HG03378 (cell line): ENCODE results near the gene RPS15.
A peak's percentile ranks its signal among the peaks of the same experiment; 100 is the strongest.

Experiments
- ATAC-seq: cut with Tn5 transposase; IDR thresholded peaks from one replicate; pipeline ENCODE4 v1.9.1; 2021; ENCODE audit warnings: mild to moderate bottlenecking, moderate library complexity; ENCODE audit not compliant: unreplicated experiment

Gene RPS15

GRCh38 chr19:1401889-1402217, 36.3 kb upstream of the RPS15 start:
- no peak for ATAC-seq

GRCh38 chr19:1402411-1403070, 35.7 kb upstream of the RPS15 start:
- no peak for ATAC-seq

GRCh38 chr19:1406774-1407527, 31.2 kb upstream of the RPS15 start:
- peak; percentile 48 for ATAC-seq

GRCh38 chr19:1407528-1408299, 30.5 kb upstream of the RPS15 start, which contains the start of gene DAZAP1:
TSS of gene DAZAP1 (plus strand) at chr19:1407586. CDS start at chr19:1407774, 188 bp downstream.
- ATAC-seq: no peak

DNA sequence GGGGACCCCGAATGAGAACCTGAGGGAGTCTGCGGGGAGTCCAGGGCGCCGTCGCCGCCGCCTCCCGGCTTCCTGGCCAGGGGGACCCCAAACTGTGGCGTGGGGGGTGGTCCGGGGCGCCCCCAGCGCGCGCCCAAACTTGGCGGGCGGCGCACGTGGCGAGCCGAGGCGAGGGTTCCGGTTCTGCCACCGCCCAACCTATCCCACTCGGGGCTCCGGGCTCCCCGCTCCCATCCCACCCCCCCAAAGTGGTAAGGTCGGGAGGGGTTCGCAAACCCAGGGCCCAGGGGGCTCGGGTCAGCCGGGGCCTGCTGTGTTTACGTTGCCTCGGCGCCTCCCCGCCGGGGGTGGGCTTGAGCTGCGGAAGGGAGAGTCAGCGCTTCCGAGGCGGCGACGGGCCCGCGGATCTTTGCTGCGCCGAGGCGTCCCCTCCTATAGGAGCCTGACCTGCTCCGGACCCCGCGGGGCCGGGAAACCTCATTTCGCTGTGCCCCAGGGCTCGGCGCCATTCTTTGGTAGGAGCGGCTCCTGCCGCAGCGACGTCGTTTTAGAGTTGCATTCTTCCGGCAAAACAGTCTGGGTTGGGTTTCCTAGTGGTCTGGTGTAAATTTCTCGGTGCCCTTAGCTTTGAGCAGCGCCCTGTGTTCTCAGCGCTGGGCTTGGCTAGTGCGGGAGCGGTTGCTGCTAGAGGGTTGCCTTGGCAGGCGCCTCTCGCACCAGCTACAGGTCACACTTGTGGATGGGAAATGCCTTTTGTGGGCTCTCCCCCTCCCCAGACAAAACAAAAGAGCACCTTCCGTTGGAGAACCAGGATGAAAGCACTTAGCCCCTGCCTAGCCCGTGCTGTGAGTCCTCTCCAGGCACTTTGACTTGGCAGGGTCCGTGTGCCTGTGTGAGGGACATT, 29.6 kb upstream of the RPS15 start:
- ATAC-seq: no peak

DNA sequence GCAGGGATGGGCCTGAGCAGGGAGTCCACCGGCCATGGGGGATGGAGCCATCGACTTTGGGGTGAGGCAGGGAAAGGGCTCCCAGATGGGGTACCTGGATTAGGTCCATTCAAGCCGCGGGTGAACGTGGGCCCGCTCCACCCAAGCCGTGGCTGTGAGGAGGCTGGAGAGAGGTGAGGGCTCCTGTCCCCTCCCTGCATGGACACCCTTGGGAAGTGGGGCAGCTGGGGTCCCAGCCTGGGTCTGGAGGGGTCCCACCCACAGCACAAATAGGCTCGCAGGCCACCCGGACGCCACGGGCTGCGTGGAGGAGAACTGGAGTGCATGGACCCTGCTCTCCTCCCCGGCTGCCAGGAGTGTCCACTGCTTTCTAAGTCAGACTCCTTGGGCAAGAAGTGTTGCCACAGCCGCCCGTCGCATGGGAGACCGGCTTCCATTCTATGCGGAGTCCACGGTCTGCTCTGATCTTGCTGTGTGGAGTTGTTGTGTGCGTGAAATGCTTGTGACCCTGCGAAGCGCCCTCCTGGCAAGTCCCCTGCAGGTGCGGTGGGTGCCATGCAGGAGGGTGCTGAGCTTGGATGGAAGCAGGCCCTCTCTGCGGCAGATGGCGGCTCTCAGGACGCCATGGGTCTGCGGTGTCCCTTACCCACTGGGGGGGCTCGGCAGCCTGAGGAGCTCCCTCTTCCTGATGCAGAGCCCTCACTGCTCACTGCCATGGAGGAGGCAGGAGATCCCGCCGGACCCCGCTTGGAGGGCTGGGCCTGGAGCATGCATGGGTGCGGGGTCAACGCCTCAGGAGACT, 28.8 kb upstream of the RPS15 start:
- ATAC-seq: no peak

DNA sequence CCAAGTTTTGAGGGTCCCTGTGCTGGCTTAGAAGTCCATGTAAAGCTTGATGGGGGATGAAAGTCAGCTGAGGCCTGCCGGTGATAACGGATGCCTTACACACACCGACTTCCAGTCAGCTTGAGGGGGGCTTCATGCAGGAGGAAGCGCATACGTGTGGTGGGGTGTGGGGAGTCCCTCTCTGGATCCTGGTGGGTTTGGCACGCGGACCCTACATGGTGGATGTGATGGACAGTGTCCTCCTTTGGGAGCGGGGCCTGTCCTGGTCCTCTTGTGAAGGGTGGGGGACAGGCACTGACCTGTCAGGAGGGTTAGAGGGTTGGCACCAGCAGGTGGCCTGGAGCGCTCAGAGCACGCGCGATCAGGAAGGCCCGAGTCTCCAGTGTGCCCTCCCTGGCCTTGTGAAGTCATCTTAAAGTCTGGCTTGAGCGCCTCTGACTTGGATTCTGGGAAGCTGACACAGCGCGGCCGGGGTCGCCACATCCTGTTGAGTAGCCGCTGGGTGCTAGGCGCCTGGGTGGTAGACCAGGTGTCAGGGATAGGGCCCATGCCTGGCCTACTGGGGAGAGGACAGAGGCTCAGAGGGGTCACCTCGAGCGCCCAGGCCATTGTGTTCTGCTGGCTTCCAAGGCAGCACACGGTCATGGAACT, 27.9 kb upstream of the RPS15 start:
- ATAC-seq: no peak

DNA sequence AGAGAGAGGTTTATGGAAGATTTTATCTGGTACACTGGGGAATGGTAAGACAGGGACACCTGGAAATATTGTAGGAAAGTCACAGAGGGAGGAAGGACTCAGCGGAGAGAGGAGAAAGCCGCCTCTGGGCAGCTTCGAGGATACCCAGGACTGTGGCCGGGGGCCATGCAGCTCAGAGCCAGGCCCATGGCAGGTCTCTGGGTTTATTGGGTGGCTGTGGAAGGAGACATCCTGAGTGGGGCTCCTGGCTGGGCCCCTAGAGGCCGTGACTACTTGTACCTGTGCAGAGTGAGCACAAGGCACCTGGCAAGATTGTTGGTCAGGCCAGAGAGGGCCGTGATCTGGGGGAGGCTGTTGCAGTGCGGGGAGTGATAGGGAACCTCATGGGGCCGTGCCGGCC, 27.4 kb upstream of the RPS15 start:
- no peak for ATAC-seq

GRCh38 chr19:1411255-1412191, 26.7 kb upstream of the RPS15 start:
- ATAC-seq: no peak

- ATAC-seq: no peak
Observed at GRCh38 chr19:1412323-1412923, 25.8 kb upstream of the RPS15 start.

DNA sequence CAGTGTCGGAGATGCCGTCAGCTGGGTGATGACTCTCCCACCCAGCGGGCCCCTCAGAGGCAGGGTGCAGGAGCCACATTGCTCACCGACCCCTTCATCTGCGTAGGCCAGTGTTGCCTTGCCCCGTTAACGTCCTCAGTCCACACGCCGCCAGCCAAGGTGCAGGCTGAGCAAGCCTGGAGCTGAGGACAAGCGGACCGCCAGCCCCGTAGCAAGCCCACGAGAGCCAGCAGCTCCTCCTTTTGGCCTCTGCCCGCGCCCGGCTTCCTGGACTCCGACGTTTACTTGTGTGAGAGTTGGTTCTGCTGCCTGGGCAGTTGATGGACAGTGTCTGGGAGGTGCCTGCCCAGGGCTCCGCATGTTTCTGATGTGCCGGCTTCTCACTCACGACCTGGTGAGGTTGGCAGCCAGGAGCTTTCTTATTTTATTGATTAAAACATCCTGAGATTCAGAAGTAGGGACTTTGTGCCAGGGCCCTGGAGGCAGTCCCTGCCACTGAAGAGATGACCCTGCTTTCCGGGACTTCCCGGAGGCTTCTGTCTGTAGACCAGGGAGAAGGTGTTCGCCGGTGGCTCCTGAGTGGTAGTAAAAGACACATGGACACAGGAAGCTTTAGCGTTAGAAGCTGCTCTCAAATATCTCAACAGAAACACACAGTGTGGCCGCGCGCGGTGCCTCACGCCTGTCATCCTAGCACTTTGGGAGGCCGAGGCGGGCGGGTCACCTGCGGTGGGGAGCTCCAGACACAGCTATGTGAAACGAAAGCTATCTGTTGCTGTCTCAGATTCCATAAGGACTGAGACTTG, 25.0 kb upstream of the RPS15 start:
- ATAC-seq: no peak

- no peak for ATAC-seq
Observed at GRCh38 chr19:1416014-1416841, 22.0 kb upstream of the RPS15 start.

GRCh38 chr19:1417145-1417544, 21.1 kb upstream of the RPS15 start:
- ATAC-seq: no peak

DNA sequence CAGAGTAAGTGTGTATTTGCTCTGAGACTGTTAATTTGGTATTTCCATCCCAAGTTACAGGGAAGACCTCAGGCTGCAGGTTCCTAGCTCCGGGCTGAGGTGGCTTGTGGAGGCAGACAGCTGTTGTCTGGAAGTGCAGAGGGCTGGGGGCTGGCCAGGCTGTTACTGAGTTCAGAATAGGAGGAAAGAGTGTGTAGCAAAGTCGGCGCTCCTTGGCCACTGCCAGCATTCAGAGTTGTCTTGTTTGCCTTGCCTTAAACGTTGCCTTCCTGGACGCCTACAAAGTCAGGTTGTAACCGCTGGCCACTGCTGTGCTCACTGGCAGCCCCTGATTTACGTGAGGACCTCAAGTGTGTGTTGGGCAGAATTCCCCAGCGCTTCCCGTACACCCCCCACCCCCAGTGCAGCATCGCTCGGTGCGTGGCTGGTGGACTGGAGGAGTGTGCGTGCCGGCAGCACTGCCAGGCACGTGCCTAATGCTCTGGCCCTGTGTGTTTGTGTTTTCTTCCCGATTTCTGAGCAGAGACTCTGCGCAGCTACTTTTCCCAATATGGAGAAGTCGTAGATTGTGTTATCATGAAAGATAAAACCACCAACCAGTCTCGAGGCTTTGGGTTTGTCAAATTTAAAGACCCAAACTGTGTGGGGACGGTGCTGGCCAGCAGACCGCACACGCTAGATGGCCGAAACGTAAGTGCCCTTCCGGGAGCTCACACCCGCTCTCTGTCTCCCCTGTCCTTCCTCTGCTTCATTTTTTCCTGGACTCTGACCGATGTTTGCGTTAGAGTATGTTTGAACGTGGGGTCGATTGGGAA, 20.3 kb upstream of the RPS15 start:
- ATAC-seq: no peak

- ATAC-seq: no peak
Observed at GRCh38 chr19:1418496-1418775, 19.8 kb upstream of the RPS15 start.
